ENCODE measurements around the gene TMSB4X. TPM values are rescaled to one million over a fixed set of nuclear protein-coding genes. Genes with fewer than 3 reads are reported as not detected.

Gene TMSB4X
- total and polyA plus RNA-seq, 2 donors (not counting 3 experiments of a cell fraction or from before 2014, with no cell fraction given) = 4,136 to 6,858 TPM

GRCh38 chrX:12930150-12930549 is 44.8 kb upstream of the TMSB4X start:
- H3K9ac ChIP-seq (replicated peaks; ENCODE audit: extremely low read depth, insufficient read depth, low read length) = no peak overlapping the region
- no peaks in the 10 kb centered on the region for H3K9me1 ChIP-seq (replicated peaks; ENCODE audit: control insufficient read depth, extremely low read depth, insufficient read depth, low read length)
- no TSS peak for BruUV-seq (replicated peaks)
- H4K20me1 ChIP-seq (replicated peaks; ENCODE audit: control insufficient read depth, extremely low read depth, insufficient read depth, low read length) = no peaks in the 10 kb centered on the region
- no peak for FAIRE-seq
- H3K4me3 ChIP-seq (replicated peaks in 1 of 3; ENCODE audit: insufficient read depth in 1 of 3, low read depth in 1 of 3, low read length in 3 of 3) = no peak overlapping the region
- H2AFZ ChIP-seq (ENCODE audit: low read depth, low read length) = no peak overlapping the region
- ChIA-PET POLR2A (no interaction called here), CTCF (interaction anchor here (1.4 kb wide), 1 partner anchor 16 kb away, joined by 3 read pairs; no protein-coding TSS in a partner anchor)
- H3K79me2 ChIP-seq (ENCODE audit: control insufficient read depth, insufficient read depth, low read length) = no peaks in the 10 kb centered on the region
- intact Hi-C loops (cut with micrococcal nuclease) (no loop called here), dilution Hi-C loops (cut with MboI; ENCODE audit: extremely low pct_ligation_motif_present, low sequenced_read_pairs) (no loop called here)
- no peak for TF ChIP-seq FOS (IDR thresholded peaks at IDR 0.05; ENCODE audit: borderline replicate concordance, insufficient read depth, low read length)
- no peak for TF ChIP-seq GATA2 (IDR thresholded peaks at IDR 0.05; ENCODE audit: insufficient read depth, insufficient read length, low read depth, low read length)
- no peak for TF ChIP-seq MYC (IDR thresholded peaks at IDR 0.05; ENCODE audit: low read depth, low read length)
- TF ChIP-seq POLR2AphosphoS5 (IDR thresholded peaks at IDR 0.05; ENCODE audit: insufficient read depth, low read depth, low read length) = no peak
- TF ChIP-seq EZH2 (IDR thresholded peaks at IDR 0.05; ENCODE audit: borderline replicate concordance, low read depth, low read length, severe bottlenecking) = no peak
- TF ChIP-seq MAX (IDR thresholded peaks at IDR 0.05; ENCODE audit: insufficient read depth, insufficient read length) = no peak
- TF ChIP-seq JUN (IDR thresholded peaks at IDR 0.05; ENCODE audit: borderline replicate concordance, insufficient read depth, insufficient read length, low read depth) = no peak
- no peak for TF ChIP-seq CTCF (IDR thresholded peaks at IDR 0.05; ENCODE audit: extremely low read depth in 1 of 2, insufficient read depth in 1 of 2, low read depth in 1 of 2, low read length in 2 of 2)
- TF ChIP-seq POLR2A (IDR thresholded peaks at IDR 0.05; ENCODE audit: low read depth, low read length) = no peak
- H3K27me3 ChIP-seq (ENCODE audit: control insufficient read depth in 2 of 2, insufficient read depth in 2 of 2, low read length in 2 of 2) = no peaks in the 10 kb centered on the region
- no peak overlapping the region for H3K4me2 ChIP-seq (ENCODE audit: insufficient read depth, low read length)
- no peaks in the 10 kb centered on the region for H3K4me1 ChIP-seq (ENCODE audit: control insufficient read depth, extremely low read depth, insufficient read depth, low read length)
- no peak for DNase-seq (ENCODE audit: low read depth, low spot score)
- no peak overlapping the region for H3K27ac ChIP-seq (ENCODE audit: insufficient read depth, low read depth, low read length)
- no peaks in the 10 kb centered on the region for H3K9me3 ChIP-seq (replicated peaks; ENCODE audit: control insufficient read depth, insufficient read depth, low read length)
- H3K36me3 ChIP-seq (ENCODE audit: control insufficient read depth in 2 of 2, extremely low read depth in 1 of 2, insufficient read depth in 2 of 2, low read length in 2 of 2) = no peaks in the 10 kb centered on the region

Measured in endothelial cell of umbilical vein (primary cell).